HFFc6 (cell line): Measurements from ENCODE around the gene CD300A. TPM values are rescaled to one million over a fixed set of nuclear protein-coding genes. Genes with fewer than 3 reads are reported as not detected.
A peak's percentile ranks its signal among the peaks of the same experiment; 100 is the strongest.

ENCODE experiments used
- DNase-seq: peaks from one replicate; pipeline ENCODE4 v3.0.0-alpha.2; 2018
- H3K27ac Mint-ChIP-seq: 2 replicates; pipeline ENCODE4 v1.8.0; 2020; ENCODE audit warnings: mild to moderate bottlenecking, mixed read lengths
- H3K27me3 Mint-ChIP-seq: 2 replicates; pipeline ENCODE4 v1.8.0; 2021; ENCODE audit warnings: mild to moderate bottlenecking, moderate library complexity, mixed read lengths; ENCODE audit not compliant: insufficient read depth
- H3K36me3 Mint-ChIP-seq: 2 replicates; pipeline ENCODE4 v1.8.0; 2021; ENCODE audit warnings: low read depth, mixed read lengths
- H3K4me1 Mint-ChIP-seq: 2 replicates; pipeline ENCODE4 v1.8.0; 2020; ENCODE audit warnings: low read depth, mixed read lengths
- H3K4me3 Mint-ChIP-seq: 2 replicates; pipeline ENCODE4 v1.8.0; 2020; ENCODE audit warnings: mild to moderate bottlenecking, moderate library complexity, mixed read lengths
- H3K9me3 Mint-ChIP-seq: 2 replicates; pipeline ENCODE4 v1.8.0; 2020; ENCODE audit warnings: mild to moderate bottlenecking, mixed read lengths
- CTCF ChIP-seq: fragments of 200-600 bp; sonication (generic); IDR thresholded peaks from 2 replicates; pipeline ENCODE4 v1.5.0; 2021; ENCODE audit warnings: antibody characterized with exemption, mild to moderate bottlenecking
- total RNA-seq, 6 experiments: library from RNA; stranded (reverse); fragmentation: NEBNext Ultra II Directional; extraction: Animal tissue kit (Norgen Biotek cat#: 25700); gene quantifications; 2 replicates in 1 of 6; 3 replicates in 5 of 6; pipeline ENCODE4 v1.2.3, GENCODE V29; 2021

CD300A gene
- total RNA-seq, 6 experiments from 2014 or later = not detected

DNA sequence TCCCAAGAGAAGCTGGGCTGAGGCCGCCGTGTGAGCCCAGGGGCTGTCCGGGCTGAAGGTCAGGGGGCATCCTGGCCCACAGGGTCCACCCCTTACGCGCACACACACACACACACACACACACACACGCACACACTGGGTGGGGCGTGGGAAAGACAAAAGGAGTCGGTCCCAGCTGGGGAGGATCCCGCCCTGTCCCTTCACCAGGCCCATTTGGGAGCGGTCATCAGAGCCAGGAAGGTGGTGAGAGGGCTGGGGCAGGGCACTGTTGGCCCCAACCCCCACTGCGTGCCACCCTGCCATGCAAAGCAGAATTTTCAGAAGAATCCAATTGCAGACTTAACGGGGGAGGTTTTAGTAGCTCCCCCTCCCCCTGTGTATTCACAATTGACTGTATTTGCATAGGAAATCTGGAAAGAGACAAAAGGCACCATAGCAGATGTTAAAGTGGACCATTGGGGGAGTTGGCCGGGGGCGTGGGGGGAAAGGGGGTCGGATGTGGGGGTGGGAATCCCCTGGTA is 11.3 kb upstream of the CD300A start:
- H3K9me3 Mint-ChIP-seq = peaks cover 9% of the 10 kb centered on the region
- no peak overlapping the region for H3K4me3 Mint-ChIP-seq
- no peak overlapping the region for H3K27ac Mint-ChIP-seq
- no peak for DNase-seq
- H3K4me1 Mint-ChIP-seq = no peaks in the 10 kb centered on the region
- no peak for TF ChIP-seq CTCF
- peaks cover 7% of the 10 kb centered on the region; the same call in 1 of the 2 replicates for H3K27me3 Mint-ChIP-seq
- no peaks in the 10 kb centered on the region for H3K36me3 Mint-ChIP-seq

DNA sequence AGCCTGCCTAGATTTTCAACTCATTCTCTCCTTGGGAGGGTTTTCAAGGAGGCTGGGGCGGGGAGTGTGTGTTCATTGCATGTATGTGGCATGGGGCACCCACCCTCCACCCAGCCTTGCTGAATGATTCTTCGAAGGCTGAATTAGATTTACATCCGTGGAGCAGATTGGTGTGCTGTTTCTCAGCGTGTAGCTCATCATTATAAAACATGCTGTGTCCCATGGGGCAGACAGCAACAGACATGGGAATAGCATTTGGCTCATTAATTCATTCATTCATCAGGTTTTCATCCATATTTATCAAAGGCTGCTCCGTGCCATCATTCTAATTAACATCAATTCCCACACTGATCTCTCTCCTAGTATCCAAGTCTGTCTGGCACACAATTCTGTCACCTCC is 10.6 kb upstream of the CD300A start:
- Mint-ChIP-seq H3K36me3 (no peaks in the 10 kb centered on the region), H3K4me3 (no peak overlapping the region), H3K4me1 (no peaks in the 10 kb centered on the region), H3K27me3 (peaks cover 5% of the 10 kb centered on the region; the same call in 1 of the 2 replicates), H3K27ac (no peak overlapping the region), H3K9me3 (peaks cover 4% of the 10 kb centered on the region)
- DNase-seq = no peak
- TF ChIP-seq CTCF = no peak

DNA sequence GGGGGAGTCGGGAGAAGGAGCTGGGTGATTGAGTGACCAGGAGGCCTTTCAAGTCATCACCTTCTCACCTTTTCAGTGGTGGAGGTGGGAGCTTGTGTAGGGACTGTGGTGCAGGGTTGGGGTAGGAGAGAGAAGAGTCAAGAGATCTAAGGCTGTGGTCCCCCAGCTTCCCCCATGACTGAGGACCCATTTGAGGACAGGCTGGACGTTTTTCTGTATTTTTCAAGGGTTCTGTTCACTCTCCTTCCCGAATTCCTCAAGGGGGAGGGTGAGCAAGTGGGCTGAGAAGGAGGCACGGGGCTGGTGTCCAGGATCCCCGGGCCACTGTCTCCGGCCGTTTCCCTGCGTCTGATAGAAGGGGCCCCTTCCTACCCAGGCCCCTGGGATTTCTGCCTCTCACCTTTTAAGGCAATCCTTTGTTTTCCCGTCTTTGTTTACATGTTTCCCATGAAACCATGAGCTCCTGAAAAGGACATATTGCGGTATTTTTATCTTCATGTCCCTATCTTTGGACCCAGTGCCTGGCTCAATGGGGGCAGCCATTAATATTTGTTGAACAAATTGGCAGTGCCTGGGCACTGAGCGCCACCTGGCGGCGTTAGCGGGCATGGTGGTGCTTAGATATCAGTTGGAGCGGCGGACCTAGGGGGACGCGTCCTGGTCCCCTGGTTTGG is 9.2 kb upstream of the CD300A start:
- no peaks in the 10 kb centered on the region for H3K4me1 Mint-ChIP-seq
- H3K27me3 Mint-ChIP-seq = peaks cover 5% of the 10 kb centered on the region; the same call in 1 of the 2 replicates
- H3K36me3 Mint-ChIP-seq = no peaks in the 10 kb centered on the region
- DNase-seq = no peak
- TF ChIP-seq CTCF = peak; percentile 89
- H3K4me3 Mint-ChIP-seq = peak overlapping the region; percentile 26; the same call in 1 of the 2 replicates
- no peak overlapping the region for H3K27ac Mint-ChIP-seq
- H3K9me3 Mint-ChIP-seq = no peaks in the 10 kb centered on the region; the same call in 1 of the 2 replicates

DNA sequence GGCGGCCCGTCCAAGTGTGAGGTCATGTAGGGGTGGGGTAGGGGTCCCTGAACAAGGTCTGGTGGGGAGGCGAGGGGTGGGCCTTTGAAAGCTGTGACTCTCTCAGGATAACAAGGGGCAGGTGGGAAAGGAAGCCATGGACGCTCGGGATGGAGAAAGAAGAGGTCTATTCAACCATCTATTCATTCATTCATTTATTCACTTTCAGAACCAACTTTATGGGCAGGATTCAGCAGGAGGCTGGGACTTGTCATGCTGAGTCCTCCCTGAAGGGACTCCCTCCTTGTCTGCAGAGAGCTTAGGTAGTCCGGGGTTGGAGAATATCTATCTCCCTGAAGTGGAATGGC is 8.6 kb upstream of the CD300A start:
- Mint-ChIP-seq H3K36me3 (no peaks in the 10 kb centered on the region), H3K9me3 (no peaks in the 10 kb centered on the region; the same call in 1 of the 2 replicates), H3K4me3 (no peak overlapping the region), H3K4me1 (no peaks in the 10 kb centered on the region), H3K27ac (no peak overlapping the region), H3K27me3 (peaks cover 3% of the 10 kb centered on the region; the same call in 1 of the 2 replicates)
- no peak for DNase-seq
- peak; percentile 68 for TF ChIP-seq CTCF

GRCh38 chr17:74458835-74459234 is 7.6 kb upstream of the CD300A start:
- peaks cover 4% of the 10 kb centered on the region; the same call in 1 of the 2 replicates for H3K27me3 Mint-ChIP-seq
- no peak for DNase-seq
- TF ChIP-seq CTCF = no peak
- no peak overlapping the region for H3K4me3 Mint-ChIP-seq
- no peak overlapping the region for H3K27ac Mint-ChIP-seq
- no peaks in the 10 kb centered on the region for H3K4me1 Mint-ChIP-seq
- no peaks in the 10 kb centered on the region; the same call in 1 of the 2 replicates for H3K9me3 Mint-ChIP-seq
- no peaks in the 10 kb centered on the region for H3K36me3 Mint-ChIP-seq
